Ovary (tissue), 9 donors: ENCODE measurements around the gene MAGEB1. TPM values are rescaled to one million over a fixed set of nuclear protein-coding genes. Genes with fewer than 3 reads are reported as not detected.

ENCODE experiments used
- DNase-seq, 5 donors: peaks; one replicate each; pipeline ENCODE4 v3.0.0-alpha.2; 2019 to 2020
- H3K27ac ChIP-seq, 2 donors: fragments of 200-600 bp; one replicate each; pipeline versions ENCODE4 v1.5.1 to v1.8.0; 2019 to 2022
- H3K27me3 ChIP-seq: fragments of 200-600 bp; one replicate; pipeline ENCODE4 v1.8.0; 2022
- H3K36me3 ChIP-seq: fragments of 200-600 bp; sonication (generic); one replicate; pipeline ENCODE4 v1.5.1; 2019
- H3K4me1 ChIP-seq: one replicate; pipeline ENCODE4 v1.8.1; 2013; ENCODE audit warnings: mild to moderate bottlenecking, moderate library complexity; ENCODE audit not compliant: insufficient read depth
- H3K4me3 ChIP-seq: fragments of 200-600 bp; sonication (generic); one replicate; pipeline ENCODE4 v1.5.1; 2017
- H3K9me3 ChIP-seq, 2 donors: fragments of 200-600 bp in 1 of 2; sonication (generic) in 1 of 2; one replicate each; pipeline versions ENCODE4 v1.5.1 to v1.8.1; 2013 to 2019; ENCODE audit warnings: mild to moderate bottlenecking in 1 of 2, moderate library complexity in 1 of 2
- EP300 ChIP-seq: sonication (generic); formaldehyde crosslinking; IDR thresholded peaks from one replicate; pipeline ENCODE4 v1.6.1; 2017; ENCODE audit warnings: antibody characterized with exemption
- POLR2A ChIP-seq: fragments of 450-650 bp; IDR thresholded peaks from one replicate; pipeline ENCODE4 v1.6.1; 2017; ENCODE audit warnings: antibody characterized with exemption, mild to moderate bottlenecking, moderate library complexity
- WGBS, 3 donors: extraction: QIAGEN DNeasy Blood & Tissue Kit in 1 of 3; methylation state at CpG; one replicate each; pipeline versions ENCODE4 v1.1.5 to v1.1.7; 2013 to 2017; 5-methylcytosine and 5-hydroxymethylcytosine counted together
- intact Hi-C, 4 donors: fragments of 100-400 bp; cut with DNase I; formaldehyde crosslinking; loops; one replicate each; pipeline versions ENCODE4 v1.11.0 to v1.15.1; 2022 to 2023
- polyA plus RNA-seq, 2 donors: library from polyadenylated mRNA; stranded (reverse); fragments of 200-250 nt in 1 of 2; fragments of 350-450 nt in 1 of 2; fragmentation: Illumina TruSeq in 1 of 2; extraction: RNeasy Lipid Tissue Mini Kit (QIAGEN cat#74804) in 1 of 2; gene quantifications; one replicate each; pipeline ENCODE4 v1.2.3, GENCODE V29; 2013 to 2014
- total RNA-seq, 7 donors: library from RNA; depleted of rRNA in 2 of 7; stranded (reverse); fragments of >200 nt in 2 of 7; fragmentation: NEBNext Ultra II Directional in 3 of 7; extraction: Animal tissue kit (Norgen Biotek cat#: 25700) in 3 of 7; gene quantifications; one replicate each; pipeline versions ENCODE4 v1.1.0 to v1.2.4, GENCODE V29; 2016 to 2023
- TF ChIP-seq, protein P1 (sequence below), 3 donors: fragments of 450-650 bp in 2 of 3; fragments of 200-600 bp in 1 of 3; IDR thresholded peaks; one replicate each; pipeline versions ENCODE4 v1.5.1 to v1.8.0; 2016 to 2022; ENCODE audit warnings: antibody characterized with exemption in 3 of 3, mild to moderate bottlenecking in 1 of 3
- donor health status: DM: no; HTN: no; CAD: no; lungs with moderate emphysema.
- donor health status: DM: no; HTN: no; CAD: no.
- donor health status: Bipolar disorder and iron deficiency.
- donor health status: DM: yes; HTN: yes; CAD: no.
- donor health status: DM: no; HTN: no; CAD: no.
- donor health status: DM: yes; HTN: yes; CAD: no.

Gene MAGEB1
- total and polyA plus RNA-seq, 9 donors, result 0.07 TPM; not detected in 8

DNA sequence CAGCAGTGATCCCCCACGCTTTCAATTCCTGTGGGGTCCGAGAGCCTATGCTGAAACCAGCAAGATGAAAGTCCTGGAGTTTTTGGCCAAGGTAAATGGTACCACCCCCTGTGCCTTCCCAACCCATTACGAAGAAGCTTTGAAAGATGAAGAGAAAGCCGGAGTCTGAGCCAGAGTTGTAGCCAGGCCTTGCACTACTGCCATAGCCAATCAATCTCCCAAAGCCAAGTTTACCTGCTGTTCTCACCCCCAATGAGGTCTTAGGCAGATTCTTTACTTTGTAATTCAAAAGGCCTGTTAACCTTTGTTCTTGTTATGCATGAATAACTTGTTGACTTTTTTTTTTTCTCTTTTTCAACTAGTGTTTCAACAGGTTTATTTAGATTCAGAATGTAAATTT lies 27.6 kb upstream of the MAGEB1 start:
- intact Hi-C loops, result no loop called here
- TF ChIP-seq EP300 (no peak), POLR2A (no peak)
- TF ChIP-seq, protein P1, sequence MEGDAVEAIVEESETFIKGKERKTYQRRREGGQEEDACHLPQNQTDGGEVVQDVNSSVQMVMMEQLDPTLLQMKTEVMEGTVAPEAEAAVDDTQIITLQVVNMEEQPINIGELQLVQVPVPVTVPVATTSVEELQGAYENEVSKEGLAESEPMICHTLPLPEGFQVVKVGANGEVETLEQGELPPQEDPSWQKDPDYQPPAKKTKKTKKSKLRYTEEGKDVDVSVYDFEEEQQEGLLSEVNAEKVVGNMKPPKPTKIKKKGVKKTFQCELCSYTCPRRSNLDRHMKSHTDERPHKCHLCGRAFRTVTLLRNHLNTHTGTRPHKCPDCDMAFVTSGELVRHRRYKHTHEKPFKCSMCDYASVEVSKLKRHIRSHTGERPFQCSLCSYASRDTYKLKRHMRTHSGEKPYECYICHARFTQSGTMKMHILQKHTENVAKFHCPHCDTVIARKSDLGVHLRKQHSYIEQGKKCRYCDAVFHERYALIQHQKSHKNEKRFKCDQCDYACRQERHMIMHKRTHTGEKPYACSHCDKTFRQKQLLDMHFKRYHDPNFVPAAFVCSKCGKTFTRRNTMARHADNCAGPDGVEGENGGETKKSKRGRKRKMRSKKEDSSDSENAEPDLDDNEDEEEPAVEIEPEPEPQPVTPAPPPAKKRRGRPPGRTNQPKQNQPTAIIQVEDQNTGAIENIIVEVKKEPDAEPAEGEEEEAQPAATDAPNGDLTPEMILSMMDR (IDR thresholded peaks at IDR 0.05), result no peak
- Histone ChIP-seq H3K36me3 (no peaks in the 10 kb centered on the region), H3K27ac (no peak overlapping the region), H3K4me1 (no peaks in the 10 kb centered on the region), H3K27me3 (no peaks in the 10 kb centered on the region), H3K4me3 (no peak overlapping the region), H3K9me3 (no peaks in the 10 kb centered on the region)
- DNase-seq, result no peak
- 74 to 87% (median 84%) methylated on average over 4 of the region's 4 CpGs for WGBS, 3 donors

DNA sequence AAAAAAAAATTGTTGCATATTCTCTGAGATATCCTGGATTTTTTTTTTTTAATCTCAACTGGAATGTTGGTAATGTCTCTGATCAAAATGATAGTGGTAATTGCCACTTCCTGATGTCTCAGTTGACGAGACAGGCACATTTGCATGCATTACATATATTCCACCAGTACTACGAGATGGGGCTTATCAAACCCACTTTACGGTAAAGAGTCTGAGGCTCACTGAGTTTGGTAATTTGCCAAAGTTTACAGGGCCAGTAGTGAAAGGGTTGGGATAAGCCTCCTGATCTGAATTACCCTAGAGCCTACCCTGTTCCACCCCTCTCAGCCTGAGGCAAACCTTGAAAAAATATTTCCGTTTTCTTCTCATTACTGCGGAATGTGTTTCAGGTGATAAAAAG lies 26.3 kb upstream of the MAGEB1 start:
- Histone ChIP-seq H3K4me1 (no peaks in the 10 kb centered on the region), H3K27me3 (no peaks in the 10 kb centered on the region), H3K4me3 (no peak overlapping the region), H3K9me3 (no peaks in the 10 kb centered on the region), H3K36me3 (no peaks in the 10 kb centered on the region), H3K27ac (no peak overlapping the region)
- no peak for DNase-seq
- TF ChIP-seq EP300, result no peak
- WGBS, 3 donors, result 75 to 80% (median 79%) methylated on average over 5 of the region's 5 CpGs
- intact Hi-C loops, result no loop called here

DNA sequence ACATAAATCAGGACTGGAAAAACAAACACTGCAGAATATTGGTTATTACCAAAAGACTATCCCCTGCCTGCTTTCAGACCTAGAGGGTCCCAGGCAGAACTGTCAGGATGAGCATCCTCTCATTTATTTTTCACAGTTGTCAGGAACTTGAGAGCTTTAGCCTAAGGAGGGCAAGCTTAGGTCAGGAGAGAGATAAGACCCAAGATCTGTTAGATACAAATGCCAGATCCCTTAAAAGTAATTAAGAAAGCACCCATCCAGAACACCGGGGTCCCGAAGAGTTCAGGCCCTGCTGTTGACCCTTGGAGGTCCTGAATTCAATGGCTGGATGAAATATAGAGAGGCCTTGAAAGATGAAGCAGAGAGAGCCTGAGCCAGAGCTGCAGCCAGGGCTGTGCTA lies 22.4 kb upstream of the MAGEB1 start:
- H3K27me3 ChIP-seq, result no peaks in the 10 kb centered on the region
- H3K4me1 ChIP-seq, result no peaks in the 10 kb centered on the region
- no peak overlapping the region for H3K4me3 ChIP-seq
- no peak overlapping the region for H3K27ac ChIP-seq
- H3K36me3 ChIP-seq, result no peaks in the 10 kb centered on the region
- intact Hi-C loops, result no loop called here
- WGBS, 3 donors, result 36 to 47% (median 37%) methylated on average over 2 of the region's 2 CpGs
- H3K9me3 ChIP-seq, result no peaks in the 10 kb centered on the region
- no peak for DNase-seq
- TF ChIP-seq, protein P1 (IDR thresholded peaks at IDR 0.05), result no peak

DNA sequence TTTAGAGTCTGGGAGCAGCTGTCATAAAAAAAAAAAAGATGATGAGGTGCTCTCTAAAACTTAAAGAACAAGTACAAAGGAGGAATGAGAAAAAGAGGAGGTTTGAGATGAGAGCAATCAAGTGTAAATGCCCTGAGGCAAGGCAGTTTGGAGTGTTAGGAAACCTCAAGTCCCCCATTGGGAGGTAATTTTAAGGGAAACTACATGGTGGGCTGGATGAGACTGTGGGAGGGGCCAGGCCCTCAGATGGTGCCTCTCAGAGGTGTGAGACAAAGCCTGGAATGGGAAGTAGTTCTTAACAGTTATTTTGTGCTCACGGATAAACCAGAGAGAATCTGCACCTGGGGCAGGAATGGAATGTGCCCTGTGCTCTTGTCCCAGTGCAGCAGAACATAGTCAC lies 18.4 kb upstream of the MAGEB1 start:
- TF ChIP-seq EP300 (no peak), POLR2A (no peak)
- TF ChIP-seq, protein P1 (IDR thresholded peaks at IDR 0.05), result no peak
- no peak overlapping the region for H3K27ac ChIP-seq
- no peak for DNase-seq
- H3K4me3 ChIP-seq, result no peak overlapping the region
- 36 to 55% (median 42%) methylated on average over 1 of the region's 1 CpG for WGBS, 3 donors
- no peaks in the 10 kb centered on the region for H3K4me1 ChIP-seq
- H3K36me3 ChIP-seq, result no peaks in the 10 kb centered on the region
- H3K9me3 ChIP-seq, result no peaks in the 10 kb centered on the region
- intact Hi-C loops, result no loop called here
- H3K27me3 ChIP-seq, result no peaks in the 10 kb centered on the region

DNA sequence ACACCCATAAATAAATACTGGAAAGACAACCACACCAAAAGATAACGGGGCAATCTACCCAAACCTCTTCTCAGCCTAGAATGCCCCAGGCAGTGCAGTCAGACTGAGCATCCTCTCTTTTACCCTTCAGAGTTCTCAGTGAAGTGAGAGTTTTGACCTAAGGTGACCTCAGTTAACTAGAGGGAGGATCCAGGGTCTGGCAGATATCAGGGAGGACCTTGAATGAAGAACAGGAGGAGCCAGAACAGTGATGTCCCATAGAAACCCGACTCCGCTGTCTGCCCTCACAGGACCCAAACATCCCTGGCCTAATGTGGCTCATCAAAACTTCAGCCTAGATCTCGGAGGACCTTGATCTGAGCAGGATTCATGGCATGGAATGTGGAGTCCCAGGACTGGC lies 16.6 kb upstream of the MAGEB1 start, which contains the start of gene MAGEB3:
Gene MAGEB3, plus strand, starts transcription at position 263 of the 400 bp plus-strand sequence. CDS start 5,268 bp downstream, outside the sequence.
- no peaks in the 10 kb centered on the region for H3K36me3 ChIP-seq
- TF ChIP-seq, protein P1 (IDR thresholded peaks at IDR 0.05), result no peak
- TF ChIP-seq POLR2A (no peak), EP300 (no peak)
- H3K27me3 ChIP-seq, result no peaks in the 10 kb centered on the region
- H3K4me3 ChIP-seq, result no peak within 1 kb of the TSS
- whole genome bisulfite sequencing, 3 donors, result 60 to 63% (median 62%) methylated on average over 4 of the region's 4 CpGs
- intact Hi-C loops, result no loop called here
- no peaks in the 10 kb centered on the region for H3K9me3 ChIP-seq
- no peak for DNase-seq
- H3K4me1 ChIP-seq, result no peaks in the 10 kb centered on the region
- no peak within 1 kb of the TSS for H3K27ac ChIP-seq
